HG02852 (cell line): ENCODE data around the gene PYGM.

Source experiments
- ATAC-seq: cut with Tn5 transposase; IDR thresholded peaks from one replicate; pipeline ENCODE4 v1.9.1; 2021; ENCODE audit warnings: mild to moderate bottlenecking, moderate library complexity; ENCODE audit not compliant: unreplicated experiment

PYGM gene

DNA sequence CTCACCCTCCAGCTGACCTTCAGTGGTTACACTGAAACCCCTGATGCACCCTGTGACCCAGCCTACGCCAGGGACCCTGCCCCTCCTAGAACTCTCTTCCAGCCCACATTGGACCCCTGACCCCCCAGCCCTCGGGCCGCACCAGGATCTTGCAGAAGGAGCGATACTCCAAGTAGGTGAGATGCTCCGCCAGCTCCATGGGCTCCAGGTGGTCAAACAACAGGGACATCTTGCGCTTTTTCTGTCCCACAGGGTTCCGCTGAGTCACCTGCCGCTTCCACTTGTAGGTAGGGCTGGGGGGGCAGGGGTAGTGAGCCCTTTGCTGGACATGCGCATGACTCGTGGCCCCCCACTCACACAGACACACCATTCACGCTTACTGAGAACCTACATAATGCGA lies 19.9 kb downstream of the PYGM start:
- no peak for ATAC-seq

DNA sequence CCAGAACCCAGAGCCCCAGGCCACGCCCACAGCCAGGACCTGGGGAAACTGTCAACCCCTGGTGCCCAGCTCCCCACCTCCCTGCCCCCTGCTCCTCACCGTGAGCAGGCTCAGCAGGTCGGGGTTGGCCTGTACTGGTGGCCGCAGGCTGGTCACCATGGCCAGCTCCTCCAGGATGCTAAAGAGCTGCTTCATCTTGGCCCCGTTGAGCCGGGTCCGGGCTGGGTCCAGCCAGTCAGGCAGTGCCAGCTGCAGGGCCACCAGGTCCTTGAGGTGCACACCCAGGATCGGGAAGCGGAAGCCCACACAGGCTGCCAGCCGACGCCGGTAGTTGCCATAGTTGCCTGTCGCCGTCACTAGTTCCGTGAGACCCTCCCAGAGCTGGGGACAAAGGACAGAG lies 23.1 kb downstream of the PYGM start:
- no peak for ATAC-seq

DNA sequence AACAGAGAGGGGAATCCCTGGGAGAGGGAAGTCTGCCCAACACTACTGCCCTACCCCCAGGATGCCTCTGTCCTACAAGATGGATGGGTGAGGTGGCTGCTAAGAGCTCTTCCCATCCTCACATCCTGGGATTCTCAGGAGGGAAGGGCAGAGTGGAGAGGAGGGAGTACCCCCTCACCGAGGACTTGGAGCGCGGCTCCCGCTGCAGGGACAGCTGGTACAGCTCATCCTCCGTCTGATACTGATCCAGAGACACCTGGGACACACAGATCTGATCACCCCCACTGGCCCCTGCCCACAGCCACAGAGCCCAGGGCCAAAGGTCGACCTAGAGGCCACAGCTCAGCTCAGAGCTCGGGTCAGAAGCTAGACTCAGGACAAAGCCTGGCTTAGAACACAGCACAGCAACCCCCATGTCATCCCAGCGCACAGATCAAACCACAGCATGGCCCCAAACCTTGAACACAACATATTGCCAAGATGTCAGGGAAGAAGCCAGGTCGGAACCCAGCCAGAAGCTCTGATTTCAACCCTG lies 24.0 kb downstream of the PYGM start:
- ATAC-seq, result no peak

DNA sequence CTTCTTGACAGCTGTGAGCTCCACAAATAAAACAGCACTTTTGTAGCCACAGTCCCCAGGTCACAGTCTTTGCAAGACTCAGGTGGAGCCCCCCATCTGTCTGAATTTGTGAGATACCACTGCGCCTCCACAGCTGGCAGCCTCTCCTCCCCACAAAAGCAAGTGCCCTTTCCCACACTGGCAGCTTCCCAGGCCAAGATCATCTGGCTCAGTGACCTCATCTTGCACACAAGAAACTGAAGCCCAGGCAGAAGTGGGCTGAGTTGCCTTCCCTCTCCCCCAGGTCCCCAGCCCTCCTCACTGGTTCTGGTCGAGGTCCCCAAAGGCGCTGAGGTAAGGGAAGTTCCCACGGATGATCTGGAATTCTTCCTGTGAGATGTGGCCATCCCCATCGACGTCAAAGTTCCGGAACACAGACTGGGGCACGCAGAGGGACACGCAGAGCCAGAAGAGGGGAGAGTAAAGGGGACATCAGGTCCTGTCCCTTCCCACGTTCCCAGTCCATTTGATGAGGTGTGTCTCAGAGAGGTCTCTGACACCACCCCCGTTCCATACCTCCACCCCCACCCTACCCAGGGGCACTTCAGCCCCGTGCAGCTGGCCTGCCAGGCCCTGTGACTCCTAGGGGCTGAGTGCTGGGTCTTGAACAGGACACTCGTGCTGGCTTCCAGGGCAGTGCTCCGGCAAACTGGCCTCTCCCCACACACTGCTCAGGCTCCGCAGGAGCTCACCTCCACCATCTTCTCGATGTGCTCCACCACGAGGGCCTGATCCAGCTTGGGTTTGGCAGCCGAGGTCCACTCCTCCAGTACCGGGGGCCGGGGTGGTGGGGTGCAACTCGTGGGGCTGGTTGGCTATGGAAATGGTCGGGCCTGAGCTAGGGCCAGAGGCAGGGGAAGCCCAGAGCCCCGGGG lies 24.7 kb downstream of the PYGM start:
- ATAC-seq, result no peak

DNA sequence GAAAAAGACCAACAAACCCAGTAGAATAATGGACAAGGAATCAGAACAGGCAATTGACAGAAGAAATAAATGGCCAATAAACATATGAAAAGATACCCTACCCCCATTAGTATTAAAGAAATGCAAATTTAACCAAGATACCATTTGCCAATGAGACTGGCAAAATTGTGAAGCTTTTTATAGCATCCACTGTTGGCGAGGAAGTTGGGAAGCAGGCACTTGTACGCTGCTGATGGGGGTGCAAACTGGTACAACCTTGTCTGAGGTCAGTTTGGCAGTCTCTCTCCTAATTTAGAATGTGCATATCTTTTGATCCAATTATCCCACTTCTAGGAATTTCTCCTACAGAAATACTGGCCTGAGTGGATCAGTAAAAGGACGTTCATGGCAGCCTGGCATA lies 28.2 kb downstream of the PYGM start:
- ATAC-seq, result no peak

DNA sequence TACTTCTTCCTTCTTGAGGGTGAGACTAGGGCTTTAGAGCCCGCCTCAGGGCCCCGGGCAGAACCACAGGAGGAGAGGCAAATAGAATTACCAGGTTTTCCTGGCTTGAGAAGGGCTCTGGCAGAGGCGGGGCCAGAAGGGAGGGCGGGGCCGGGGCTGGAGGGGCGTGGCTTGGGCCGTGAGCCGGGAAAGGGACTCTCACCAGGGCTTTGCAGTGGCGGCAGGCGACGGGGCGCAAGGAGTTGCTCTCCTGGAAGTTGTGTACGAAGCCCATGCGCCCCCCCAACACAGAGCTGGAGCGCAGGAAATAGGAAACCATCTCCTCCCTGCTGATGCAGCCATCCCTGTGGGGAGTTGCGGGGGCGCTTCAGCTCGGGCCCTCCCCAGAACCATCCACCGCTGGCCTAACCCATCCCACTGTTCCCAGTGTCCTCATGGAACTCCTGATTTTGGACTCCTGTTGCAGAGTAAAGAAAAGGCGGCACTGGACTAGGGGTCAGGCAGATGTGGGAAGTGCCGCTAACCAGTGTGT lies 29.9 kb downstream of the PYGM start:
- no peak for ATAC-seq

DNA sequence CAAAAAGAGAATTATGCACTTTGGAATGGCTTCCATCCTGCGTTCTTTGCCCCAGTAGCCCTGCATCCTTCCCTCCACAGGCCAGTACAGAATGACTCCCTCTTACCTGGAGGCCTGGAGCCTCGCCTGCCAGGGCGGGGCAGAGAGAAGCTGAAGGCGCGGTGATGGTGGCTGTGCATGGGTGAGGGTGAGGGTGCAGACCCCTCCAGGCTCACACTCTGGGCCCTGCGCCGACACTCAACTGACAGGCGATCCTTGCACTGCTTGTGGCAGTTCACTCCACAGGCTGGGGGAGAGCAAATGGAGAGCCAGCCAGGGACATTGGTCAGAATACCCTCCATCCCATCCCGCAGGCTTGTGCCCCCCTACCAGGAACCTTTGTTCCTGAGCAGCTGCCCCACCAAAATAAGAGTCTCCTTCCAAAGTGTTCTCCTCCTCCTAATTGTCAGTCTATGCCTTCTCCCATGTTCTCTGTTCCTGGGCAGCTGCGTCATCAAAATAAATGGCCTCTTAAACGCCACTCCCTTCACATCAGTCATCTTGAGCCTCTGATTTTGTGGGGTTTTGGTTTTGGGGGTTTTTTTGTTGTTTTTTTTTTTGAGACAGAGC lies 30.9 kb downstream of the PYGM start:
- ATAC-seq, result no peak

DNA sequence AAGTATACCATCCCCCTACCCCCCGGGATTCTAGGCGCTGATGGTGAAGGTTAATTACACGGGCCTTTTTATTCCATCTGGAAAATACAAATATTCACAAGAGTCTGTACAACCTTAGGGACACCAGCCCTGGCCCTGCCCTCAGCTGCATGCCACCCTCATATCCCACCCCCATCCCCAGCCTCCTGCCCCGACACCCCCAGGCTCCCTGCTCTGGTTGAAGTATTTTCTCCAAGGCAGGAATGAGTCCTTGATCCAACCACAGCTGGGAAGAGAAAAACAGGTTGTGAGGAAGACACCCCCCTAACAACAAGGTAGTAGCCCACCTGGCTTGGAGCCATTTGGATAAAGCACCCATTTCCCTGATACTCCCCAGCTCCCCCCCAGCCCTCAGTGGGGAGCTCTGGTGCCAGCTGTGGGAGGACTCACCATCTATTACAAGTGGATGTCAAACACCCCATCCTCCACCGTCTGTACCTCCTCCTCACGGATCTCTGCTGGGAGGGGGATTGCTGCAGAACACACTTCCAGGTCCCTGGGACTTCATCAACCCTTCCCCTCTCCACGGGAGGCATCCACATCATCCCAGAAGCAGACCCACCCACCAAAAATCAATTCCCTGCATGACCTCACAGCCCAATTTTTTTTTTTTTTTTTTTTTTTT lies 32.8 kb downstream of the PYGM start:
- no peak for ATAC-seq

DNA sequence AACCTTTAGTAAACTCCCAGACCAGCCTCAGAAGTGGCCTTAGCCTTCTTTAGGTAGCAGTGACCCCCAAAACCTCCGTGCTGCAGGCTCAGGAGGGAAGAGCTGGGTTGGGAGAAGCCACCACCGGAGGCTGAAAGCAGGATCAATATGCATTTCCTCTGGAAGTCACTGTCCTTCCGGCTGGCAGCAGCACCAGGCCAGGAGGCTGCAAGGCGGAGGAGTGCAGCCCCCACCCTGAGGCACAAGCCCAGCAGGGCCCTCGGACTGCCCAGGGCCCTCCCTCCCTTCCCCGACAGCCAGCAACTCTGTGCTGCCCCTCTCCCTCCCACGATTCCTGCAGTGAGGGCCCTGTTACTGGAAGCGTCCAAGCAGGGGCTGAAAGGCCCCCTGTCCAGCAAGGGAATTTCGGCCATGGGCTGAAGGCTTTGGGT lies 33.5 kb downstream of the PYGM start:
- ATAC-seq, result no peak

DNA sequence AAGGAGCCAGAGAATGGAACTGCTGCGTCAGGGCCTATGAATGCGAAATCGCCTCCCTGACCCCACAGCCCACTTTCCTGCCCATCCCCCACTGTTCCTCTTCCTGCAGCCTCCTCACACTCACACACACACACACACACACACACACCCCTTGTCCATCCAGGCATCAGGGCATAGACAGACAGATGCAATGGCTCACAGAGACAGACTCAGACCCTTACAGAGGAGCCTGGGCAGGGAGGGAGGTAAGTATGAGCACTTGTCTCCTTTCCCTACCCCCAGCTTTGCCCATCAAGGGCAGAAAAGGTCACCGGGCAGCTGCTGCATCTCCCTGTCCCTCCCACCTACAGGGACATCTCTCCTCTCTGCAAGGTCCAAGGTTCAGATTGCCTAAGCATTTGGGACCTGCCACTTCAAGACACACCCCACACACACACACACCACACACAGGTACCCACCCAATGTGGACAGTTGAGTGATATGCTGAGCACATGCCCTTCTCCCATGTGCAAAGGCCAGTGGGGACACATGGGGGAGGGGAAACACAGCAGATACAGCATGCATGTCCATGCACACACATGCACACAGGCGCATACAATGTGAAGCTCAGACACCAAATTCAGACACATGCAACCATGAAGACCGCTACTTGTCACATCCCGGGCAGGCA lies 34.8 kb downstream of the PYGM start:
- no peak for ATAC-seq

DNA sequence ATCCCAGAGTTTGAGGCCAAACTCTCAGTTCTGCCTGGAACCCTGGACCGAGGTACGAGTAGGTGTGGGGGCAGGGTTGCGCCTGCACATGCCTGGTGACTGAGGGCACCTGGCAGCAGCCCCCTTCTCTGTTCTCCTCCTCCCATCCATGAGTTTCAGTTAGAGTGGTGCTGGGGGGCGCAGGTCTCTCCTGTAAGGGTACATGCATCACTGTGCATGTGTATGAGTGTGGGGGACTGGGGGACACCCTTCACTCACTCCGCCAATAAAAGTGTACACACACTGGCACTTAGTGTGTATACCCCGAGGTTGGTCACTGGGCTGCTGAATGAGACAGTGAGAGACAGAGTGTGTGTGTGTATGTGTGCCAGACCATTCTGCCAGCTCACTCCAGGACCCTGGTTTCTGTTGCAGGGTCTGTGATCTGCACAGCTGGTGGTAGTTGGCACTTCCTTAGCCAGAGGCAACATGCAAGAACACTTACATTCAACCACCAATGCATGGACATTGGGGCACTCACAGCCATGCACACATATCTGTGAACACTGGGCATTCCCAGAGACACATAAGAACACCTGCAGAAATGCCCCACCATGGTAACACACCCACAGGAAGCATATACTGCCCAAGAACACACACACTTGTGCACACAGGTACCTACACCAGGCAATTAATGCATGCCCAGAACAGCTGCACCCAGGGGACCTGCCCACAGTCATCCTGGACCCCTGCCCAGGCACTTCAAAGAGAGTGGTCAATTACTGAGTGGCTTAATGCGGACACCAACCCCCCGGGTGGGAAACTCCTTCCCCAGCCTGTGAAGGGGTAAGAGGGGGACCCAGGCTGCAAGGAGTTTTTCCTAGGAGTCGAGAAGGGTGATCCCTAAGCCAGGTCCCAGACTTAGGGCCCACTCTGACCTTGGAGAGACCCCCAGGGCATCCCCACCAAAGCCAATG lies 35.6 kb downstream of the PYGM start:
- ATAC-seq, result no peak

DNA sequence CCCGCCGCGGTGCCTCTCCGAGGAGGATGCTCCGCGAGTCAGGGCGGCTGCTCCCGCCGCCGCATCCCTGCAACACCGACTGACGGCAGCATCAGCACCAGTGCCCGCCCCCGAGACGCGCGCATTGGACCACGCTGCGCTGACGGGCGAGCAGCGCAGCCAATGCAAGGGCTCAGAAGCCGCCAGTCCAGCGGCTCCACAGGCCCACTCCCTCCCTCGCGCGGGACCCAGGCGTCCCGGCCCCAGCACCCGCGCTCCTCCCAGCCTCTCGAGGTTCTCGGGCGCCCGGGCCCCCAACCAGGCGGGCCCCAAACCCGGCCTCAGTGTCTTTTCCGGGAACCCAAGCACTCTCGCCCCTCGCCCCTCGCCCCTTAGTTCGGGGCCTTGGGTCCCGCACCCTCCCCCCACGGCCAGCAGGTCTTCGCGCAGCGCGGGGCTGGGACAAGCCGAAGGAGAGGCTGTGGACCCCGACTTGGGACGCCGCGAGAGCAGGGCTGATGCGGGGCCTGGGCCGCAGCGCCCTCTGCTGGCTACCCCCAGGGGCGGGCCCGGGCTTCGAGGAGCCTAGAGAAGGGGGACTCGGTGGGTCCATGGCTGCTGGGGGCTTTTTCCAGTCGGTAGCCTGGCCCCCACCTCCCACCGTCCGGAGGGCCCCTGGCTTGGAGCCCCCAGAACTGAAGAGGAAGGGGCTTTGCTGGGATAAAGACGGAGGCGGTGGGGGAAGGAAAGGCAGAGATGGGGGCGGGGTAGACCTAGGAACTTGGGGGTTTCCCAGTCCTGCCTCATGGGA lies 36.5 kb downstream of the PYGM start, which contains the start of gene NRXN2:
Gene NRXN2 (minus strand): TSS at position 81 of the 790 bp plus-strand sequence. CDS start 9,498 bp downstream, outside the sequence.
- ATAC-seq, result peak; percentile 91

DNA sequence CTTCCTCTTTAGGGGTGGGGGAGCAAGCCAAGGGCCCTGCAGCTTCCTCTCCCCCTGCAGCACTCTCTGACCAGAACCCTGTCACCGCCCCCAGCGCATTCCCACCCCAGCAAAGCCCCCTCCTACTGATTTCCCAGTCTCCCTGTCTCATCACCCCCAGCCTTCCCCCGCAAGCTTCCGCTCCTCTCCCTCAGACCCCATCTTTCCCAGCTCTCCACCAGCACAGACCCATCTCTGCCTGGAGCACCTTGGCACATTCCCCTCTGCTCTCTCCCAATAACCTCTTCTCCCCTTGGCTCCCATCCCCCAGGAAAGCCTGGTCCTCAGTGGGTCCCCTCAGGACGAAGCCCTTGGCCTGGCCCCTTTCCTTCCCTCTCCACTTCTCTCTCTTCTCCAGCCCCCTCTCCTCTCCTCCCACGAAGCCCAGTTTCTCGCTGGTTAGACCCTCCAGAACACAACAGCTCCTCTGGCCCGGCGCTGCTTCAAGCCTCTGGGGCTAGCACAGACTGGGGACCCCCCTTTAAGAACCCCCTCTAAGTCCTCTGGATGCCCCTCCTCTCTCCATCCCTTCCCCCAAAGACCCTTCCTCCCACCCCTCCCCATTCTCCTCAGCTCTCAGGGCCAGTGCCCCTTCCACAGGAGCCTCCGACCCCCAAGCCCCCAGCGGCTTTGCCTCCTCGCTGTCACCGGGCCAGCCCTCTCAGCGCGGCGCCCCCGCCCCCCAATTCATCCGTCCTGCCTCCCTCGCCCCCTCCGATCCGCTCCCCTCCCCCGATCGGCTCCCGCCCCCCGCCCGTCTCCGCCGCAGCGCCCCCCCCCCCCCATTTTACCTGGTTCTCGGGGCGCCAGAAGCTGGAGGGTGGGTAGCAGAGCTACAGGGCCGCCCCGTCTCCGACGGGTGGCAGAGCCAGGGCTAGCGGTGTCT lies 37.4 kb downstream of the PYGM start:
- ATAC-seq, result no peak

DNA sequence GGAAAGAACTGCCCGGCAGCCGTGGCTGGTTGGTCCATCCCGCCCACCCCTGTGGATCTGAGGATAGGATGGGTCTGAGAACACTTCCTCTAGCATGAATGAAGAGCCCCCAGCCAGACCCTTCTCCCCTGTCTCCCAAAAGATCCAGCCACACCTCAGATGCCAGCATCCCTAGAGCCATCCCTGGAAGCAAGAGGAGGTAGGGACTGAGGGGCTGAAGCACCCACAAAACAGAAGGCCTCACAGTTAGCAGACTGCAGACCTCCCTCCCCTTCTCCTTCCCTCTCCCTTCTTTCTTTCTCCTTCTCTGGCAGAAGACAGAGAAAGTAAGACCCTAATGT lies 38.4 kb downstream of the PYGM start:
- ATAC-seq, result no peak

DNA sequence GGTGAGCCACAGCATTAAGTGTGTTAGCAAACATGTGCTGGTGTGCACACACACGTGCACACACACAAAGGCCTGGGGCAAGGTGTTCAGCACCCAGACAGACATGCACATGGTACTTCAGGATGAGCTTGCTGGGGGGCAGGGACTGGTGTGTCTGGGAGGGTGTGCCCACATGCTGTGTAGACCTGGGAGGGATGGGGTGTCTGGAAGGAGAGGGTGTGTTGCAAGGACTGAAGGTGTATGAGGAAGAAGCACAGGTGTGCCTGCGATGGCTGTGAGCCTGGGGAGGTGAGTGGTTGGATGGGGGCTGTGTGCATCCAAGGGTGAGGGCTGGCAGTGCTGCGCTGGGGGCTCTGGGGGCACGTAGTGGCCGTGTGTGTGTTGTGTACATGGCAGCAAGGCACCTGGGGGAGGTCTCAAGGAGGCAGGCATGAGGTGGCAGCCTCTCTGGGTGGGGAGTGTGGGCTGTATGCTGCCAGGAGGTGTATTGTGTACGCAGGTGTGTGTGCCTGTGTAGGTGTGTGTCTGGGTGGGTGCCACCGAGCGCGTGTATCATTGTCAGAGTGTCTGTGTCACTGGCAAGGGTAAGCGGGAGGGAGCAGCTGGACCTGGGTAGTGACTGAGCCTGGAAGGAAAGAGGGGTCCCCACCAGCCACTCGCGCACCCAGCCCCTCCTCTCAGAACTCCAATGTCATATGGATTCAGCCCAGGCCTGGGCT lies 39.0 kb downstream of the PYGM start:
- no peak for ATAC-seq

DNA sequence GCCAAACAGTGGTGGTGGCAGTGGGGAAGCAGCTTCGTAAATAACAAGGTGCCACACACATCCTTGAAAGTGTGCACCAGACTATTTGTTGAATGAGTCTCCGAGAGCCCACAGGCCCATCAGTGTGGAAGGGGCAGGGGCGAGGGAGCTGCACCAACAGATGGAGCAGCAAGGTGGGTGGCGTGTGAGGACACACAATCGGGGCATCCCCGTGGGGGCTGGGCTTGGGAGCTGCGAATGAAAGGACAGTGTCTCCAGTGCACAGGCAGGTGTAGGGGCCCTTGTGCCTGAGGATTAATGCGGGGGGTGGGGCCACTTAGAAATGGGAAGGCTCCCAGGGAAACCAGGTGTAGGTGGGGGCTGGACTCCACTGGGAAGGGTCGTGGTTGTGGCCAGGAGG lies 39.6 kb downstream of the PYGM start:
- no peak for ATAC-seq

DNA sequence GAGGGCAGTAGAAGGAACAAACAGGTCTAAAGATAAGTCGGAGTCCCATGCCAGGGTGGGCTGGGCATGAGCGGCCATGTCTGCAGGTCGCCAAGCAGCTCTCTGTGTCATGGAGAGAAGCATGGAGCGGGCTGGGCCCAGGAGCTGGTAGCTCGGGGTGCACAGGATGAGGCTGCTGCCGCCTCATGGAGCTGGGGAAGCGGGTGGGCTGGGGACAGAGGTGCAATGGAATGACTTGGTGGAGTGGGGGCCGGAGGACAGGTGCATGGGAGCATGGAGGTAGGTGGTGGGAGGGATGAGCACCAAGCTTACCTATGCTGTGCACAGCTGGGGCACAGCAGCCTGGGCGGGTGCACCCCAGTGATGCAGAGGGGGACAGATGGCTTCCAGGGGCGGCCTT lies 40.4 kb downstream of the PYGM start:
- no peak for ATAC-seq
